SKM-1 (cell line): Measurements from ENCODE around the gene FAM76A.
"Not testable (repeated sequence)": the region's sequence is repeated elsewhere in the genome, so short reads cannot be mapped to it uniquely, and the experiment has no call there.

Experiments used
- DNase-seq: peaks from one replicate; lab custom pipeline; 2025; ENCODE audit not compliant: unreplicated experiment; lab: John Stamatoyannopoulos, UW

Gene FAM76A

GRCh38 chr1:27774654-27775053 lies 48.9 kb downstream of the FAM76A start:
- DNase-seq: no peak

- DNase-seq: not testable (repeated sequence)
Observed at GRCh38 chr1:27775336-27775735, 49.6 kb downstream of the FAM76A start.

GRCh38 chr1:27776276-27776675 lies 50.5 kb downstream of the FAM76A start:
- not testable (repeated sequence) for DNase-seq

GRCh38 chr1:27778056-27778455 lies 52.3 kb downstream of the FAM76A start:
- DNase-seq: no peak

- no peak for DNase-seq
Observed at GRCh38 chr1:27779122-27779521, 53.4 kb downstream of the FAM76A start.

GRCh38 chr1:27782950-27783349 lies 57.2 kb downstream of the FAM76A start:
- no peak for DNase-seq

GRCh38 chr1:27784700-27785099 lies 58.9 kb downstream of the FAM76A start:
- DNase-seq: no peak

- no peak for DNase-seq
Observed at GRCh38 chr1:27785781-27786455, 60.2 kb downstream of the FAM76A start.

- no peak for DNase-seq
Observed at GRCh38 chr1:27787895-27788294, 62.1 kb downstream of the FAM76A start.

- no peak for DNase-seq
Observed at GRCh38 chr1:27789540-27790041, 63.8 kb downstream of the FAM76A start.

GRCh38 chr1:27790270-27790669 lies 64.5 kb downstream of the FAM76A start:
- not testable (repeated sequence) for DNase-seq

- DNase-seq: no peak
Observed at GRCh38 chr1:27795601-27796000, 69.8 kb downstream of the FAM76A start.

- DNase-seq: no peak
Observed at GRCh38 chr1:27804791-27805190, 79.0 kb downstream of the FAM76A start.

GRCh38 chr1:27806758-27807157 lies 81.0 kb downstream of the FAM76A start:
- no peak for DNase-seq

- no peak for DNase-seq
Observed at GRCh38 chr1:27807385-27807784, 81.6 kb downstream of the FAM76A start.

GRCh38 chr1:27808131-27808530 lies 82.4 kb downstream of the FAM76A start:
- not testable (repeated sequence) for DNase-seq

- DNase-seq: no peak
Observed at GRCh38 chr1:27809883-27810282, 84.1 kb downstream of the FAM76A start.

- no peak for DNase-seq
Observed at GRCh38 chr1:27811741-27812500, 86.2 kb downstream of the FAM76A start.
